SK-N-SH (cell line): Measurements from ENCODE around the gene MARCHF10.

ENCODE experiments used
- FOXM1 ChIP-seq: IDR thresholded peaks from 2 replicates; pipeline ENCODE4 v1.4.0; 2012; ENCODE audit warnings: low read depth, mild to moderate bottlenecking
- USF2 ChIP-seq: fragments of 150-350 bp; IDR thresholded peaks from 2 replicates; pipeline ENCODE4 v1.6.1; 2017; ENCODE audit warnings: antibody characterized with exemption, low read length, low read depth, borderline replicate concordance
- TF ChIP-seq, protein P1 (sequence below): IDR thresholded peaks from 2 replicates; pipeline ENCODE4 v1.4.0; 2012; ENCODE audit warnings: low read depth, borderline replicate concordance

DNA sequence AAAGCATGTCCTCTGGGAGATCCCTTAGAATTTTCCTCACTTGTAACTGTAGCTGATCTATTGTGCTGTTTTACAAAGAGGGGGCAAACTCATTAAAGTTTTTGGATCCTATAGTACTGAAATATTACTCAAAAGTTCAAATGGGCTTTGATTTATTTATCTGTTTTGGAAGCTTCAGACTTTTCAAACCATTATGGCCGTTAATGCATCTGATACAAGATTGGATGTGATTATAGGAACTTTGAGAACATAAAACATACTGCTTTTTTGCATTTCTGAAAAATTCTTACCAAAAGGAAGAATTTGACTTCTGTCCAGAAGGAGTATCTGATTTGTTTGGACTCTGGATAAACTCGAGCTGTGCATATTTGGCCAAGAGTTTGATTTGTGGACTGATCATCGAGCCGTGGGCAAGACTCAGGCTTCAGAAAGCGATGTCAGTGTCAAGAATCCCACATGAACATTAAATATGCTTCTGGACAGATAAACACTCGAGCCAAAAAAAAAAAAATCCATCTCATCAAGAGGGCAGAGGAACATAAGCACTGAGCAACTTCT lies 8.2 kb upstream of the MARCHF10 start:
- TF ChIP-seq USF2: no peak
- TF ChIP-seq FOXM1: peak; percentile 51; the same call in 1 of the 2 replicates
- TF ChIP-seq, protein P1, sequence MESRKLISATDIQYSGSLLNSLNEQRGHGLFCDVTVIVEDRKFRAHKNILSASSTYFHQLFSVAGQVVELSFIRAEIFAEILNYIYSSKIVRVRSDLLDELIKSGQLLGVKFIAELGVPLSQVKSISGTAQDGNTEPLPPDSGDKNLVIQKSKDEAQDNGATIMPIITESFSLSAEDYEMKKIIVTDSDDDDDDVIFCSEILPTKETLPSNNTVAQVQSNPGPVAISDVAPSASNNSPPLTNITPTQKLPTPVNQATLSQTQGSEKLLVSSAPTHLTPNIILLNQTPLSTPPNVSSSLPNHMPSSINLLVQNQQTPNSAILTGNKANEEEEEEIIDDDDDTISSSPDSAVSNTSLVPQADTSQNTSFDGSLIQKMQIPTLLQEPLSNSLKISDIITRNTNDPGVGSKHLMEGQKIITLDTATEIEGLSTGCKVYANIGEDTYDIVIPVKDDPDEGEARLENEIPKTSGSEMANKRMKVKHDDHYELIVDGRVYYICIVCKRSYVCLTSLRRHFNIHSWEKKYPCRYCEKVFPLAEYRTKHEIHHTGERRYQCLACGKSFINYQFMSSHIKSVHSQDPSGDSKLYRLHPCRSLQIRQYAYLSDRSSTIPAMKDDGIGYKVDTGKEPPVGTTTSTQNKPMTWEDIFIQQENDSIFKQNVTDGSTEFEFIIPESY: no peak
